Spleen (tissue), 7 donors: ENCODE measurements around the gene MIS12.

ENCODE experiments used
- CTCF ChIP-seq, 11 experiments: fragments of 200-600 bp in 7 of 11; fragments of 450-650 bp in 4 of 11; sonication (generic) in 4 of 11; IDR thresholded peaks in 8 of 11; conservative IDR thresholded peaks in 3 of 11; 1 replicate in 7 of 11; 2 replicates in 4 of 11; pipeline versions ENCODE4 v1.4.0 to v1.8.0; 2016 to 2021; ENCODE audit warnings: antibody characterized with exemption in 11 of 11, inconsistent platforms in 4 of 11, mild to moderate bottlenecking in 1 of 11
- POLR2A ChIP-seq, 3 donors: fragments of 450-650 bp; IDR thresholded peaks; one replicate each; pipeline ENCODE4 v1.5.1; 2017; ENCODE audit warnings: antibody characterized with exemption in 3 of 3, mild to moderate bottlenecking in 1 of 3
- donor health status: DM: no; HTN: no; CAD: no; lungs with moderate emphysema.
- donor health status: DM: no; HTN: no; CAD: no.
- donor health status: DM: no; HTN: no; CAD: no.

- TF ChIP-seq CTCF (IDR thresholded peaks at IDR 0.05 in 8 of 11, conservative IDR thresholded peaks at IDR 0.05 in 3 of 11) (no peak), POLR2A (IDR thresholded peaks at IDR 0.05) (no peak)
Observed at GRCh38 chr17:5514976-5515375, 28.6 kb downstream of the MIS12 start.
